HuH-7.5 (cell line): Measurements from ENCODE around the gene YOD1.

Experiments
- DNase-seq: peaks from one replicate; pipeline ENCODE4 v3.0.0; 2011; ENCODE audit warnings: low spot score

YOD1 gene

GRCh38 chr1:207006914-207007313, 44.1 kb downstream of the YOD1 start:
- no peak for DNase-seq

GRCh38 chr1:207006083-207006482, 44.9 kb downstream of the YOD1 start:
- DNase-seq = no peak

- DNase-seq = peak; percentile 41
These were observed 45.8 kb downstream of the YOD1 start for GRCh38 chr1:207004931-207005830.

- no peak for DNase-seq
These were observed 47.8 kb downstream of the YOD1 start for GRCh38 chr1:207003210-207003609.

- no peak for DNase-seq
These were observed 48.3 kb downstream of the YOD1 start for GRCh38 chr1:207002724-207003146.

- no peak for DNase-seq
These were observed 49.3 kb downstream of the YOD1 start for GRCh38 chr1:207001492-207002245.

GRCh38 chr1:207000651-207001291, 50.2 kb downstream of the YOD1 start:
- no peak for DNase-seq

GRCh38 chr1:206998816-206999215, 52.2 kb downstream of the YOD1 start:
- no peak for DNase-seq
